A549 (cell line): ENCODE results near the gene FOXS1. TPM values are rescaled to one million over a fixed set of nuclear protein-coding genes. Genes with fewer than 3 reads are reported as not detected.

Experiments used
- ATAC-seq, 2 experiments: fragments of 200-7000 bp in 1 of 2; fragments of >200 bp in 1 of 2; cut with Nextera tagmentation in 1 of 2; cut with Tn5 transposase in 1 of 2; 3 replicates each; pipeline versions ENCODE4 v1.8.0 to v1.9.1; 2018 to 2020; ENCODE audit warnings: mild to moderate bottlenecking in 1 of 2, moderate library complexity in 1 of 2
- CTCF ChIA-PET: fragments of 300-600 bp; sonication (Branson Sonifier 250); formaldehyde crosslinking; extraction: SDS; loops from one replicate; lab custom pipeline; 2021; ENCODE audit warnings: antibody characterized with exemption, inconsistent platforms; lab: Yijun Ruan, JAX
- POLR2A ChIA-PET: fragments of 350-600 bp; formaldehyde crosslinking; extraction: SDS; loops from one replicate; lab custom pipeline; 2021; ENCODE audit warnings: antibody characterized with exemption, inconsistent platforms; lab: Yijun Ruan, JAX
- DNase-seq, 2 experiments: peaks; one replicate each; pipeline versions ENCODE4 v3.0.0 to v3.0.0-alpha.2; 2011 to 2016; ENCODE audit warnings: low read depth in 1 of 2, low spot score in 1 of 2
- FAIRE-seq: peaks from 2 replicates; lab custom pipeline; 2011; peaks lifted over from hg19 to GRCh38; lab: Jason Lieb, UNC
- H3K27ac ChIP-seq, 2 experiments: fragments of >200 bp; sonication (Bioruptor Twin); formaldehyde crosslinking; 3 replicates each; pipeline ENCODE4 v1.5.1; 2016 to 2017
- H3K4me1 ChIP-seq: fragments of >200 bp; sonication (Bioruptor Twin); formaldehyde crosslinking; 3 replicates; pipeline ENCODE4 v1.6.1; 2016
- H3K4me2 ChIP-seq: fragments of >200 bp; sonication (Bioruptor Twin); formaldehyde crosslinking; 3 replicates; pipeline ENCODE4 v1.6.1; 2016
- H3K4me3 ChIP-seq: fragments of >200 bp; sonication (Bioruptor Twin); formaldehyde crosslinking; 3 replicates; pipeline ENCODE4 v1.5.1; 2016
- H3K9me3 ChIP-seq: fragments of >200 bp; sonication (Bioruptor Twin); formaldehyde crosslinking; 3 replicates; pipeline ENCODE4 v1.6.1; 2016
- EHF ChIP-seq: fragments of 250-450 bp; sonication (Bioruptor Pico); IDR thresholded peaks from 2 replicates; pipeline ENCODE4 v1.5.0; 2020; ENCODE audit warnings: mild to moderate bottlenecking
- EHMT2 ChIP-seq: fragments of 200-600 bp; sonication (generic); IDR thresholded peaks from 2 replicates; pipeline ENCODE4 v1.6.1; 2016; ENCODE audit warnings: antibody characterized with exemption, low read depth, mild to moderate bottlenecking, moderate library complexity
- FOSL2 ChIP-seq, 2 experiments: fragments of 450-650 bp in 1 of 2; fragments of >200 bp in 1 of 2; sonication (Bioruptor Twin) in 1 of 2; formaldehyde crosslinking; IDR thresholded peaks; 2 replicates each; pipeline versions ENCODE4 v1.5.0 to v1.6.1; 2016 to 2020; ENCODE audit warnings: mild to moderate bottlenecking in 1 of 2, moderate library complexity in 1 of 2
- JUN ChIP-seq, 2 experiments: fragments of >200 bp; sonication (Bioruptor Twin); formaldehyde crosslinking; IDR thresholded peaks; 2 replicates in 1 of 2; 3 replicates in 1 of 2; pipeline ENCODE4 v1.6.1; 2016 to 2017
- KDM5A ChIP-seq: fragments of 200-600 bp; sonication (generic); IDR thresholded peaks from 2 replicates; pipeline ENCODE4 v1.6.1; 2016; ENCODE audit warnings: antibody characterized with exemption, mild to moderate bottlenecking
- MAFK ChIP-seq: fragments of 450-650 bp; IDR thresholded peaks from 2 replicates; pipeline ENCODE4 v1.6.1; 2014; ENCODE audit not compliant: partially characterized antibody
- MYC ChIP-seq: IDR thresholded peaks from 2 replicates; pipeline ENCODE4 v1.6.1; 2012; ENCODE audit warnings: mild to moderate bottlenecking, inconsistent platforms, low read length, improper control_type of control experiment, borderline replicate concordance
- NR3C1 ChIP-seq: fragments of >200 bp; sonication (Bioruptor Twin); formaldehyde crosslinking; IDR thresholded peaks from 3 replicates; pipeline ENCODE4 v1.6.1; 2017
- POLR2A ChIP-seq: IDR thresholded peaks from 2 replicates; pipeline ENCODE4 v1.6.1; 2012; ENCODE audit warnings: mild to moderate bottlenecking, low read length
- RAD21 ChIP-seq, 2 experiments: fragments of >200 bp in 1 of 2; sonication (Bioruptor Twin) in 1 of 2; formaldehyde crosslinking in 1 of 2; IDR thresholded peaks in 1 of 2; conservative IDR thresholded peaks in 1 of 2; 2 replicates in 1 of 2; 3 replicates in 1 of 2; pipeline ENCODE4 v1.6.1; 2012 to 2018; ENCODE audit warnings: inconsistent platforms in 1 of 2
- SMC3 ChIP-seq: fragments of >200 bp; sonication (Bioruptor Twin); formaldehyde crosslinking; IDR thresholded peaks from 3 replicates; pipeline ENCODE4 v1.6.1; 2018; ENCODE audit warnings: inconsistent platforms
- ZC3H11A ChIP-seq: fragments of 450-650 bp; IDR thresholded peaks from 2 replicates; pipeline ENCODE4 v1.6.1; 2014; ENCODE audit warnings: antibody characterized with exemption, mild to moderate bottlenecking
- ZSCAN20 ChIP-seq: fragments of 250-450 bp; sonication (Bioruptor Pico); IDR thresholded peaks from 2 replicates; pipeline ENCODE4 v1.8.0; 2022; ENCODE audit warnings: mild to moderate bottlenecking, moderate library complexity
- WGBS: methylation state at CpG from one replicate; pipeline ENCODE4 v1.1.6; 2017; ENCODE audit errors: missing lambda C conversion rate; 5-methylcytosine and 5-hydroxymethylcytosine counted together
- polyA plus RNA-seq, 4 experiments: library from polyadenylated mRNA; depleted of rRNA in 3 of 4; stranded (reverse); fragments of >200 nt; fragmentation: RNase III in 1 of 4; extraction: RNeasy Plus Mini Kit Qiagen cat#74134 plus additional on column Dnase treatment in 1 of 4; gene quantifications; 2 replicates in 3 of 4; 3 replicates in 1 of 4; pipeline ENCODE4 v1.2.3, GENCODE V29; 2011 to 2017
- TF ChIP-seq, protein P1 (sequence below): fragments of 250-450 bp; sonication (Bioruptor Pico); IDR thresholded peaks from 2 replicates; pipeline ENCODE4 v1.5.0; 2020; ENCODE audit warnings: low read depth, mild to moderate bottlenecking, moderate library complexity
- TF ChIP-seq, protein P2 (sequence below): fragments of >200 bp; sonication (Bioruptor Twin); formaldehyde crosslinking; IDR thresholded peaks from 2 replicates; pipeline ENCODE4 v1.6.1; 2016
- TF ChIP-seq, protein P3 (sequence below): fragments of >200 bp; sonication (Bioruptor Twin); formaldehyde crosslinking; IDR thresholded peaks from 3 replicates; pipeline ENCODE4 v1.5.1; 2016
- TF ChIP-seq, protein P4 (sequence below): fragments of 150-350 bp; IDR thresholded peaks from 2 replicates; pipeline ENCODE4 v1.6.1; 2014; ENCODE audit warnings: low read depth, mild to moderate bottlenecking, low read length
- TF ChIP-seq, protein P5 (sequence below): IDR thresholded peaks from 2 replicates; pipeline ENCODE4 v1.6.1; 2012

Gene FOXS1
- polyA plus RNA-seq, 2 of the 4 experiments (the other 2 are of a cell fraction): 1.5 to 3.7 TPM

DNA sequence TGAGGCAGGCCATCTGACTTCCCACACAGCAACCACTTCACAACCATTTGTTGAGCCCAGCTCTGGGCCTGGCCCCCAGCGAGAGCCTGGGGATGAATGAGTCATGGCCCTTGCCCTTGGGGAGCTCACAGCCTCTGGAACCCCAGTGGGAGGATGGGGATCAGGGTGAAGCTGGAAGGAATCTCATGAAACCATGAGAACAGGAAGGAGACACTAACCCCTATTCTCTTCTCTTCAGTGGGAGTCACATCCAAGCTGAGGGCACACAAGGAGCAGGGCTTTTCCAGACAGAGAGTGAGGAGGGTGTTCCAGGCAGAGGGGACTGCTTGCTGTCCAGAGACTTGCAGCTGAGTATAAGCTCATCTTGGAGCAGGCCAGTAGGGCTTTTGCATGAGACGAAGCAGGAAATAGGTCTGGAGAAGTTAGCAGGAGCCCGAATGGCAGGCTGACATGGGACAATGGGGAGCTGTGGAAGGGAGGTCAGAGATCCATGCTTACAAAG is 7.5 kb downstream of the FOXS1 start:
- no peak for FAIRE-seq
- Histone ChIP-seq H3K4me2 (peak overlapping the region; percentile 66), H3K27ac (peak overlapping the region; percentile 84 to 86), H3K9me3 (no peaks in the 10 kb centered on the region), H3K4me3 (no peak overlapping the region), H3K4me1 (peaks cover 86% of the 10 kb centered on the region)
- no peak for TF ChIP-seq ZC3H11A
- TF ChIP-seq JUN (IDR thresholded peaks at IDR 0.05): 0 out of 5 replicates have a peak, but pooled peaks of 1 of the 2 experiments have one; percentile 24
- peak; percentile 31; the same call in 1 of the 2 replicates for TF ChIP-seq FOSL2 (IDR thresholded peaks at IDR 0.05)
- peak; percentile 58; the same call in 1 of the 2 replicates for TF ChIP-seq FOSL2 (CRISPR knock-in tag; IDR thresholded peaks at IDR 0.05)
- no peak for TF ChIP-seq EHF
- WGBS: 54% methylated on average over 3 of the region's 3 CpGs
- DNase-seq: peak in 1 of 2 experiments; percentile 39
- CTCF ChIA-PET: interaction anchor here (0.6 to 14.7 kb wide), 10 partner anchors 8 to 194 kb away, joined by 3 to 145 read pairs (median 4); partner anchors contain the start of genes FOXS1 and PDRG1
- POLR2A ChIA-PET: interaction anchor here (1.7 kb wide), 1 partner anchor 9 kb away, joined by 5 read pairs; no protein-coding TSS in a partner anchor
- ATAC-seq: peak in 1 of 2 experiments; percentile 6; a peak in 2 of 6 replicates

DNA sequence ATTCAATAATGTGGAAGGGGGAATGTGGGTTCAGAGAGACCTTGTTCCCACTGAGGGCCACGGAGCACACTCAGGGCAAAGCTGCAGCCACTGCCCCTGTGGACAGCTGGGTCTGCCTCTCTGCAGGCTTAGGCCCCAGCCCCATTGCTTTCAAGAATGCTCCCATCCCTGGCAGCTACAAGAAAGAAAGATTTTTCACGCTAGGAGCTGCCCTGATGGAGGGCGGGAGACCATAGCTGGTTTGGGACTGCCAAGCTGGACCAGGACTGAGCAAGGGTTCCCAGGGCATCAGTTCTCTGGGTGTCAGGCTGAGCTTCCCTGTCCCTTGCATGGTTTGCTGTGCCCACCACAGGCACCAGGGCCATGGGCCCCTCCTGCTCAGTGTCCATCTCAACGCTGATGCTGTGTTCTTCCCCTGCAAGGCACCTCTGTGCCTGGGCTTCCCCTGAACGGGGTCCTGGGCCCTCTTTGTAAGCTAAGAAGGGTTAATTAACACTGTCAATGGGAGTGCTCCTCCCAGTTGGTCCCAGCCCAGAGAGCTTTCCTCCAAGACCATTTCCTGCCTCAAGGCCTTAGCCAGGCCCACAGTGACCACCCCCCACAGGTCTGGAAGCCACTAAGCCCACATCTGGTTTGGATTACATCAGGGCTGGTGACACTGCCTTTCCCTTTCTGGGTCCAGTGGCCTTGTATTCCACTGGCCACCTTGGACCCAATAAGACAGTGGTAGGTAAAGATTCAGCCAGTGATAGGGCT is 8.4 kb downstream of the FOXS1 start:
- WGBS: 90% methylated on average over 5 of the region's 5 CpGs
- ATAC-seq (no peak), DNase-seq (no peak), FAIRE-seq (no peak)
- Histone ChIP-seq H3K27ac (peak overlapping the region; percentile 84 to 86), H3K4me3 (no peak overlapping the region), H3K4me1 (peaks cover 77% of the 10 kb centered on the region), H3K4me2 (peak overlapping the region; percentile 66), H3K9me3 (no peaks in the 10 kb centered on the region)
- POLR2A ChIA-PET: interaction anchor here (1.7 kb wide), 1 partner anchor 9 kb away, joined by 5 read pairs; no protein-coding TSS in a partner anchor
- CTCF ChIA-PET: interaction anchor here (0.9 to 14.7 kb wide), 9 partner anchors 8 to 194 kb away, joined by 3 to 145 read pairs (median 10); partner anchors contain the start of gene FOXS1
- no peak for TF ChIP-seq MAFK
- TF ChIP-seq EHMT2: no peak
- no peak for TF ChIP-seq POLR2A
- TF ChIP-seq, protein P1, sequence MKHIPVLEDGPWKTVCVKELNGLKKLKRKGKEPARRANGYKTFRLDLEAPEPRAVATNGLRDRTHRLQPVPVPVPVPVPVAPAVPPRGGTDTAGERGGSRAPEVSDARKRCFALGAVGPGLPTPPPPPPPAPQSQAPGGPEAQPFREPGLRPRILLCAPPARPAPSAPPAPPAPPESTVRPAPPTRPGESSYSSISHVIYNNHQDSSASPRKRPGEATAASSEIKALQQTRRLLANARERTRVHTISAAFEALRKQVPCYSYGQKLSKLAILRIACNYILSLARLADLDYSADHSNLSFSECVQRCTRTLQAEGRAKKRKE (CRISPR knock-in tag): no peak
- TF ChIP-seq, protein P2, sequence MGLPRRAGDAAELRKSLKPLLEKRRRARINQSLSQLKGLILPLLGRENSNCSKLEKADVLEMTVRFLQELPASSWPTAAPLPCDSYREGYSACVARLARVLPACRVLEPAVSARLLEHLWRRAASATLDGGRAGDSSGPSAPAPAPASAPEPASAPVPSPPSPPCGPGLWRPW: no peak
- no peak for TF ChIP-seq SMC3
- no peak for TF ChIP-seq ZSCAN20 (CRISPR knock-in tag)
- TF ChIP-seq, protein P3, sequence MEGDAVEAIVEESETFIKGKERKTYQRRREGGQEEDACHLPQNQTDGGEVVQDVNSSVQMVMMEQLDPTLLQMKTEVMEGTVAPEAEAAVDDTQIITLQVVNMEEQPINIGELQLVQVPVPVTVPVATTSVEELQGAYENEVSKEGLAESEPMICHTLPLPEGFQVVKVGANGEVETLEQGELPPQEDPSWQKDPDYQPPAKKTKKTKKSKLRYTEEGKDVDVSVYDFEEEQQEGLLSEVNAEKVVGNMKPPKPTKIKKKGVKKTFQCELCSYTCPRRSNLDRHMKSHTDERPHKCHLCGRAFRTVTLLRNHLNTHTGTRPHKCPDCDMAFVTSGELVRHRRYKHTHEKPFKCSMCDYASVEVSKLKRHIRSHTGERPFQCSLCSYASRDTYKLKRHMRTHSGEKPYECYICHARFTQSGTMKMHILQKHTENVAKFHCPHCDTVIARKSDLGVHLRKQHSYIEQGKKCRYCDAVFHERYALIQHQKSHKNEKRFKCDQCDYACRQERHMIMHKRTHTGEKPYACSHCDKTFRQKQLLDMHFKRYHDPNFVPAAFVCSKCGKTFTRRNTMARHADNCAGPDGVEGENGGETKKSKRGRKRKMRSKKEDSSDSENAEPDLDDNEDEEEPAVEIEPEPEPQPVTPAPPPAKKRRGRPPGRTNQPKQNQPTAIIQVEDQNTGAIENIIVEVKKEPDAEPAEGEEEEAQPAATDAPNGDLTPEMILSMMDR: no peak
- no peak for TF ChIP-seq RAD21 (conservative IDR thresholded peaks at IDR 0.05 in 1 of 2, IDR thresholded peaks at IDR 0.05 in 1 of 2)
- no peak for TF ChIP-seq EHF
- no peak for TF ChIP-seq KDM5A
- no peak for TF ChIP-seq NR3C1
- TF ChIP-seq, protein P4, sequence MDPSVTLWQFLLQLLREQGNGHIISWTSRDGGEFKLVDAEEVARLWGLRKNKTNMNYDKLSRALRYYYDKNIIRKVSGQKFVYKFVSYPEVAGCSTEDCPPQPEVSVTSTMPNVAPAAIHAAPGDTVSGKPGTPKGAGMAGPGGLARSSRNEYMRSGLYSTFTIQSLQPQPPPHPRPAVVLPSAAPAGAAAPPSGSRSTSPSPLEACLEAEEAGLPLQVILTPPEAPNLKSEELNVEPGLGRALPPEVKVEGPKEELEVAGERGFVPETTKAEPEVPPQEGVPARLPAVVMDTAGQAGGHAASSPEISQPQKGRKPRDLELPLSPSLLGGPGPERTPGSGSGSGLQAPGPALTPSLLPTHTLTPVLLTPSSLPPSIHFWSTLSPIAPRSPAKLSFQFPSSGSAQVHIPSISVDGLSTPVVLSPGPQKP: no peak
- TF ChIP-seq, protein P5, sequence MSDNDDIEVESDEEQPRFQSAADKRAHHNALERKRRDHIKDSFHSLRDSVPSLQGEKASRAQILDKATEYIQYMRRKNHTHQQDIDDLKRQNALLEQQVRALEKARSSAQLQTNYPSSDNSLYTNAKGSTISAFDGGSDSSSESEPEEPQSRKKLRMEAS: no peak
- TF ChIP-seq MYC: no peak
